ENCODE measurements around the gene PRXL2A.

PRXL2A gene

DNA sequence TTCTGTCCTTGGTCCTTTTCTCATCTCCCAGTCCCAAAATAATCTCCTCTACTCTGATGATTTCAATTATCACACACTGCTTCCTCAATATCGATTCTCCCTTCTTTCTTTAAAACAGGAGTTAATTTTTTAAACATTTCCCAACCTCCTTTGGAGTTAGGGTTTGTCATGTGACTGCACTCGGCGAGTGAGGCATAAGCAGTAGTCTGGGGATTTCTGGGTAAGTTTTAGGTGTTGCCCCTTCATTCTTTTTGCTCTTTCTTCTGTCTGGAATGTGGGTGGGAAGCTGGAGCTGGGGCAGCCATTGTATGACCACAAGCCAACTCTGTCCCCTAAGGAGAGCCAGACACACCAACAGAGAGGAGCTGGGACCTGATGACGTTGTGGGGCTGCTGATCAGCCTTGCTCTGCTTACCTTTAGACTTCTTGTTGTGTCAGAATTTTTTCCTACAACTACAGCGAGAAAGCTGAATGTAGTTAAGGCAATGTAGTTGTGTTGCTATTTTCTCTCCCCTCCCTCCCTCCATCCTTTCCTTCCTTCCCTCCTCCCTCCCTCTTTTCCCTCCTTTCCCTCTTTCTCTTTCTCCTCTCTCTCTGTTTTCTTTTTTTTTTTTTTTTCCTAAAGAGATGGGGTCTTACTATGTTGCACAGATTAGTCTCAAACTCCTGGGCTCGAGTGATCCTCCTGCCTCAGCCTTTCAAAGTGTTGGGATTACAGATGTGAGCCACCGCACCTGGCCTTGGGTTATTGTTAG, 39.3 kb downstream of the PRXL2A start:
- no peak for DNase-seq

DNA sequence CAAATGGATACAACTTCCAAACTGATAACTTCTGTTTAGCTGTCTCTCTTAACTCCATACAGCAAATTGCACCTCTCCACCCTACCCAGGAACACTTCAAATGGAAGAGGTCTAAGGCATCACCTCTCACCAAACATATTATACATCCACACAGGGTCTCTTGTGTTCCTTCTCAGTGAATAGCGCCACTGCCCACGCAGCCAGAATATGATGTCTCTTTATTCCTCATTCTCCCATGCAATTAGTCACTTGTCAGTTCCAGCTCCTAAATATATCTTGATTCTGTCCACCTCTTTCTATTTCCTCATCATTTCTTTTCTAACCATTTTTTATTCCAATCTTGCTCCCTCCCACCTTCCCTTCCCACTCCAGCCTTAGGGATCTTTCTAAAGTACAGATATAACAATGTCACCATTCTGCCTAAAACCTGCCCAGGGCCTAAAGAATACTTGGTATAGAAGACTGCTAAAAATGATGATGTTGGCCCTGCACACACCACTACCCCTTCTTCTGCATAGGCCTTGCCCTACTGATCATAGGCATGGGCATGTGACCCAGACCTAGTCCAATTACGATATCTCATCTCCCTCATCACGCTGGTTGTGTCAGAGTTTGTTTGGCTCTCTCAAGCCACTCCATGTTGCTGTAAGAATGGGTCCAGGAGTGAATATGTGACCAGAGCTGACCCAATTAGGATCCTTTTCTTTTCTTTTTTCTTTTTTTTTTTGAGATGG, 40.0 kb downstream of the PRXL2A start:
- no peak for DNase-seq

DNA sequence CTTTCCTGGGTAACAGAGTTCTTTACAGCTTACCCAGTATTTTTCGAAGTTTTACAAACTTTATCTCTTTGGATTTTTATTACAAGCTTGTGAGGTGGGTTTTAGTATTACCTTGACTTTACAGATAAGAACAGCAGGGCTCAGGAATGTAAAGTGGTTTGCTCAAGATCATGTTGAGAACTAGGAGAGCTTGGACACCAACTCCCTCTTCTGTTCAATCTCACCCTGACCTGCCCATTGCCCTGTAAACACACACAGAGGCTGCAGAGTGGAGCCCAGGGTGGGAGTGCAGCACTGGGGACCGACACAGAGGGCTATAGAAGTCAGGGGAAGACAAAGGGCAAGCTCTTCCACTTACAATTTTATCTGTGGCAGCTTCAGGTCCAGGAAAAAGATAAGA, 41.2 kb downstream of the PRXL2A start:
- no peak for DNase-seq

DNA sequence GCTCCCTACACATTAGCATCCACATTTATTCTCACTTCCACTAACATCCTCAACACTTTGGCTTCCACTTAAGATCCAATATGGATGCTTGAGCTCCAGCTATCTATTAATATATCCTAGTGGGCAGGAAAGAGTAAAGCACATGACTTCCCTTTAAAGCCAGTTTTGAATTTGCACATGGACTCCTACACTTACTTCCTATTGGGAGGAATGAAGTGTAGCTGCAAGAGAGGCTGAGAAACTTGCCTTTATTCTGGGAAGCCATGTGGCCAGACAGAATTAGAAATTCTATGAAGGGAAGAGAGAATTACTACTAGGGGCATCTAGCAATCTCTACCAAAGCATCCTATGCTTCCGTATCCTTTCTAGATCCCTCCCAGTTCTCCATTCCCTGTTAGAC, 42.8 kb downstream of the PRXL2A start:
- DNase-seq, result no peak

DNA sequence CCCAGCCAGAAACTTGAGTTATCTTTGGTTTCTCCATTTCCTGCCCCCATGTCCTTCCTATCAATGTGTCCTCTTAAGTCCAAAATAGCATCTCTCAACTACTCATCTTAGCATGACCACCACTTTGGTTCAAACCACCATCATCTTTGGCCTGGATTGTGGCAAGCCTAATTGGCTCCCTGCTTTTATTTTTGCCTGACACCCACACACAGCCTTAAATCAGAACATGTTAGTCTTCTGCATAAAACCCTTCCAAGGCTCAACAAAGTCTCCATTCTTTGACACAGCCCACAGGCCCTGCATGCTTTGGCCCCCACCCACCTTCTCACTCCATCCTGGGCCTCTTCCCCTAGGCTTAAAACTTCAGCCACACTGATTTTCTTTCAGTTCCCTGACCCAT, 43.7 kb downstream of the PRXL2A start:
- no peak for DNase-seq

DNA sequence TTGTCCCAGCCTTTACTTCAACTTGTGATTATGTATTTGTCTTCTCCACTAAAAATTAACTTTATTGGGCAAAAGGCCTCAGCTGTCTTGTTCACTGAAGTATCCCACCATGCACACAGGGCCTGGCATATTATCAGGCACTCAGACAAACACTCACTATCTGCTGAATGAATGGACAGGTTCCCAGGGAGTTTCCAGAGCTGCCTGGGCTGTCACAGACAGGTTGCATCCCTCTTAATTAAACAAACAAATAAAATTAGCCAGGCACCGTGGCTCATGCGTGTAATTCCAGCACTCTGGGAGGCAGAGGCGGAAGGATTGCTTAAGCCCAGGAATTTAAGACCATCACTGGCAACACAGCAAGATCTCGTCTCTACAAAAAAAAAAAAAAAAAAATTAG, 44.3 kb downstream of the PRXL2A start:
- no peak for DNase-seq

DNA sequence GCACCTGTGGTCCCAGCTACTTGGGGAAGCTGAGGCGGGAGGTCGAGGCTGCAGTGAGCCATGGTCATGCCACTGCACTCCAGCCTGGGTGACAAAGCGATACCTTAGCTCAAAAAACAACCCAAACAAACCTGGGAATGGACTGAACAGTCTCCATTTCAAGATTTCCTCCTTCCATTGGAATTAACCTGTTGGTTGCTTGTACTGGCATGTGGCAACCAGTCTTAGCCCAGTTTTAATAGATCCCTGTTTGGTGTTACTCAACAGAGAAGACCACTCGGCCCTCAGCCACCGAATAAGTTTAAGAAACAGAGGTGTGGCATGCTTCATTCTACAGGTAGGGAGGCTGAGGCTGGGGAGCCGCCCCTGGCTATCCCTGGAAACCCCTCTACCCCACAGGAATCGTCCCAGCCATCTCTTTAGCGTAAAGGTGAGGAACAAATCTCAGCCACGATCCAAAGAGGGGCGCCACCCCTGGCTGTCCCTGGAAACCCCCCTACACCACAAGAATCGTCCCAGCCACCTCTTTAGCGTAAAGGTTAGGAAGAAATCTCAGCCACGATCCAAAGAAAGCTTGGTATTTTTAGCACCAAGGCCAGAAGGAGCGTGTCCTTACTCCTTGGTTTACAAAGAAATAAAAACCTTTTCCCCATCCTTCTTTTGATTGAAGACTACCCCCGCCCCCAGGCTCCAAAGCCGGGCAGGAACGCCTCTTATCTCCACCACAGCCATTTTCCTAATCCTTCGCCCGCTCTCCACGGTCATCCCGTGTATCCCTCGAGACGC, 44.9 kb downstream of the PRXL2A start:
- DNase-seq, result no peak

DNA sequence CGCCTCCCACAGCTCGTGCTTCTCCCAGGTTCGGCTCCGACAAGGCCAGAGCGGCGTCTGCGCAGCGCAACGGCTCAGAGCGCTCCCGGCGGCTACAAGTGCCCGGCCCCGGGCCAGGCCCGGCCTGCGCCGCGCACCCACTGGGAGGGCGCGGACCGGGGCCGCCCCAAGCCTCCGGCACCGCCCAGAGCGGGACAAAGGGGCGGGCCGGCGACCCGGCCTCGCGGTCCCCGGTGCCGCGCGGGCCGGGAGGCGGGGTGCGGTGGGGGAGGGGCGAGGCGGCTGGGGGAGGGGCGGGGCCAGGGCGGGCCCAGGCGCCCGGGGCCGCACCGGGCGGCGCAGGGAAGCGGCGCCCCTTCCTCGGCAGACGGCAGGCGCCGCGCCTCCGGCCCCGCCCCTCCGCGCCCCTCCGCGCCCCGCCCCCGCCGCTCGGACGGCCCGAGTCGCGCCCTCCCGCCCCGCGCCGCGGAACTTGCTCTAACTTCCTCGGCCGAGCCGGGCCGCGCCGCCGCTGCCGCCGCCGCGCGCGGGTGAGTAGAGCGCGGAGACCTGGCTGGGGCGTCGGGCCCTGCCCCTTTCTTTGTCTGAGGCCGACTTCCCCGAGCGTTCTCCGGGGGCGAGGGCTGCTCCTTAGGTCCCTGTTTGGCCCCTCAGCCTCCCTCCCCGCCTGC, 45.6 kb downstream of the PRXL2A start, which contains the start of gene TSPAN14:
Gene TSPAN14 (plus strand): TSS at position 469 of the 671 bp plus-strand sequence. CDS start 34,924 bp downstream, outside the sequence.
- DNase-seq, result peak; percentile 95

DNA sequence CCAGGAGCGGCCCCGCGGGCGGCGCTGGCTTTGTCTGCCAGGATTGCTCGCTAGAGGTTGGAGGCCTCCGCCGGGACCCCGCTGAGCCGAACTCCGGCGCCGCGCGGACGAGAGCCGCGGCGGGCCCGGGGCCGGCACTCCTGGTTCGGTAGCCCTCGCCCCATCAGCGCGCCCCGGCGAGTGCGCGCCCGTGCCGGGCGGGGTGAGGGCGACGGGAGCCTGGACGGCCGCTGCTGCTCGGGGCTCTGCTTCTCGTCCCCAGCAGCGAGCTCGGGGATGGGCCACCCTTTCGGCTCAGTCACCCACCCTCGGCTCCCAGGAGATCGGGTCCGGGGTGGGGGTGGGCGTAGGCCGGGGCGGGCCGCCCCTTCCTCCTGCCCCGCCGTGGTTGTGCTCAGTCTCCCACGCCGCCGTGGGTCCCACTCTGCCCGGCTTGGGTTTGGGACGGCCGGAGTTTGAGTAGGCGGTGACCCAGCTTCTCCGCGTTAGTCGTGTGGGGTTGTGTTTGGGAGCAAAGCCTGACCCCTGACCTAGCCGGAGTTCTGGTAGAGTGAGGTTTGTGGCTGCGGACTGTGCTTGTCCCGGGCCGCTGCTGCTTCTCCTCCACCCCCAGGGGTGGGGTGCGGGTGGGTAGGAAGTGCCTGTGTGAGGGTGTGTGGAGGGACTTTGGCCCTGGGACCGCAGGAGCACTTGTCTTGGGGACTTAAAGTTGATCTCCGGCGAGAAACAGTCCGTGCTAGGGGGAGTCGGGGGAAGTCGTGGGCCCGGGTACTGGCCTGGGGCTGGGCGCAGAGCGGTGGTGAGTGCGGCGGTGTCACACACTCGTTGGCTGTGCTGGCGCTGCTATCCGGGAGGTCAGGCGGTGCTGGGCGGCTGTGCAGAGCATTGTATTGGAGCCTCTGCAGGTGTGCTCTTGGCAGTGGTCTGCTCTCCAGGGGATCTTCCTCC, 46.4 kb downstream of the PRXL2A start:
- DNase-seq, result peak; percentile 60

DNA sequence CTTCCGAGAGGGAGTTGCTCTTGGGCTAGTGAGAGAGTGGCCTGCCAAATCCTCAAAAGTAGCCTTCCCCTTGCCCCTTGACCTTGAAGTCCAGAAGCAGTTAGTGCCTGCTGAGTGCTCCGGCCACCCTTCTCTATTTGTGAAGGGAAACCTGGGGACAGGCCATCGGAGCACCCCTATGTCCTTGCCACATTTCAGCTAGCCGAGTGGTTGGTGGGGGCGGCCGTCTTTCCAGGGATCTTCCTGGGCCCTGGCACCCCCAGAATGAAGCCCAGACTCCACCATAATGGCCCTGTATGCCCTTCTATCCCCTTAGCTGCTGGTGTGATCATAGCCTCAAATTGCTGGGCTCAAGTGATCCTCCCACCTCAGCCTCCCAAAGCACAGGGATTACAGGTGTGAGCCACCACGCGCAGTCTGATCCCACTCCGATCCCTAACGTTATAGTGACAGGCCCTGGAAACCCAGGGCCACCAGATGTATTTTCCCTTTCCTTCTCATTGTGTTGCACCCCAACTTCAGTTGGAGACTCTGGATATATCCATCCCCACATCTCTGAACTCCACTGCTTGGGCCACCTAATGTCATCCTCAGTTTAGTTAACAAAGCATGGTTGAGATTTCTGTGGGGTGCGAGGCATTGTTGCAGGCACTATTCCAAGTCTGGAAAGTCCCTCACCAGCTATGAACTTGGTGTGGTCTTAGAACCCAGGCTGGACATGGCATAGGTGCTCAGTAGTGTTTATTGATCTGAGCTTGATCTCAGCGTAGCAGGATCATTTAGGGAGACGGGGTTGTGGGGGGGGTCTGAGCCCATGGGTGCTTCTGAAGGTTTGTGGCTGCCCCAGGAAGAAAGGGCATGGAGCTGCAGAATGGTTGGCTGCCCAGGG, 47.4 kb downstream of the PRXL2A start:
- DNase-seq, result no peak

DNA sequence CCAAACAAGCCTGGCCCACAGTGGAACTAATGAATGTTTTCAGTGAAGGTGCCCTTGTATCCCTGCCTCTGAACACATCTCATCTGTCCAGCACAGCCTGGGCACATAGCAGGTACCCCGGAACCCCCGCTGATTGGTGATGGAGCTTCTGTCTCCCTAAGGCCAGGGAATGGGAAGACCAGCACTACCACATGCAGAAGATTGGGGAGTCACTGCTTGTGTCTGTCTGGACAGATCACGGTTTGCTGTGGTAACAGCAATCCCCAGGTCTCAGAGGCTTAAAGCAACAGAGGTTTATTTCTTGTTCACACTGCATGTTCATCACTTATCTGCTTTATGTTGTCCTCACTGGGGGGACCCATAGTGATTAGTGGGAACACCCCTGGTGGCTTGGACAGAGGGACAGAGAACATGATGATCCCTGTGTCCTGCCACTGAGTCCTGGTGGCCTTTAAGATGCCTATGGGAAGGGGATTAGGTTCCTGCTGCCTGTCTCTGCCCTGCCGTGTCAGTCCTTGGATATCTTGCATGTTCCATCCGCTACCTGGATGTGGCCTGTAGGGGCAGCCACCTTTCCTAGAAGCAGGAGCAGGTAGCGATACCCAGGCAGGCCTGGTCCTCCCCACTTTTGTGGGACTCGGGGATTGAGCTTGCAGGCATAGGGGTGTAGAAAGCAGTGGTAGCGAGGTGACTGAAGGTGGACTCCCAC, 49.4 kb downstream of the PRXL2A start:
- no peak for DNase-seq

DNA sequence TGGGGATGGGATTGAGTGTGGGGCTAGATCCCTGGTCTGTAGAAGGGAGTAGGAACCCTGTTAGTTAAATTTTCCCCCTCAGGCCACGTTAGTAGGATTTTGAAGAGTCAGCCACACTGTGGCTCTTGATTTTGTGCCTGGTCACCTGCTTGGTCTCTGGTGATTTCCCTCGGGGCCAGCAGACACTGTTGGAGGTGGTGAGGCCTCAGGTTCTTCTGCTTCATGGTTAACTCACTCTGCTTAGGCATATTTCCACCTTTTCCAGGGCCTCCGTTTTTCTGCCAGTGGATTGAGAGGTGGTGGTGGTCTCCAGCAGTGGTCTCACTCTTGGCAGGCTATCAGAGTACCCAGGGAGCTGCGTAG, 49.9 kb downstream of the PRXL2A start:
- no peak for DNase-seq

DNA sequence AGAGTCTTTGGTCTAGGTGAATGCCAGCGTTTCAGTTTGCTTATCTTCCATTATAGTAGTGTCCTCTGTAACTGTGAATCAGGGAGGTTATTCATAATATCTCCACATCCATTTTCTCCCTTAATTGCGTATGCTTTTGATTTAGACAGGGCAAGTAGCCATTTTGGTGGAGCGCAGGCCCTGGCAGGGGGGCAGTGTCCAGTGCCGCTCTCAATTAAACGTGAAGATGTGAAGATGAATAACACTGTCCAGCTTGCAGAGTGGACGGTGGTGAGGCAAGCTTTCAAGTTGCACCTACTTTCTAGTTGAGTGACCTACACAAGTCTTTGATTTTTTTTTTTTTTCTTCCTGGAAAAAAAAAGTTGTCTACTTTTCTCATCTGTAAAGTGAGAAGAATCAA, 50.3 kb downstream of the PRXL2A start:
- no peak for DNase-seq

DNA sequence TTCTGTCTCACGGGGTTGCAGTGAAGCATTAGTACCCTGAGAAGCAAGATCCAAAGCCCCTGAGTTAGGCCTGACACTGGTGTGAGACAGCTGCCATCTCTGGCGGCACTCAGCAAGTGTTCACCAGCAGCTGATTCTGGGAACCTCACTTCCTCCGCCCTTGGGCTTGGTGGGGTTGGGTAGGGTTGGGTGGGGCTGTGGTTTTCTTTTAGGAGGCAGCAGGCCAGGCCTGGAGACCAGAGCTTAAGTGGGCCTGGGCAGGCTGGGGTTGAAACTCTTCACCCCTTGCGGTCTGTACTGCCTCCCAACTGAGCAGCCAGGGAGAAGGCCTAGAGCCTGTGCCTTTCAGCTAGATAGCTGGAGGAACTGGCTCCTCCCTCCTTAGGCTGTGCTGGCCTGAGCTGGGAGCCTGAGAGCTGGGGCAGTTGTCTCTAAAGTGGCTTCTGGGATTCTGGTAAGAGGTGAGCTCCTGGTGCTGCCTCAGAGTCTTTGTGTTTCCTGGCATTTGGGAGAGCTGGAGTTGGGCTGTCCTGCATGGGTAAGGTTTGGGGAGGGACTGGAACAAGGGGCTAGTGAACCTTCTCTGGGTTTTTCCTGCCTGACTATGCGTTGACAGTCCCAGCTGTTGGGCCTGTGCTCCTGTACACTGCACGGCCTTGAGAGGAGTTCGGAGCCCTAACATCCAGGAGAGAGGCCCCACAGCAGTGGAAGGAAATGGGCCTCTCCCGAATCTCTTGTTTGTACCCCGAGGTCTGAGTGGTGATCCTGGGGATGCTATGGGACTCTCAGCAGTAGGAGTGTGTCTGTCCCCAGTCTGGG, 50.9 kb downstream of the PRXL2A start:
- peak; percentile 63 for DNase-seq

DNA sequence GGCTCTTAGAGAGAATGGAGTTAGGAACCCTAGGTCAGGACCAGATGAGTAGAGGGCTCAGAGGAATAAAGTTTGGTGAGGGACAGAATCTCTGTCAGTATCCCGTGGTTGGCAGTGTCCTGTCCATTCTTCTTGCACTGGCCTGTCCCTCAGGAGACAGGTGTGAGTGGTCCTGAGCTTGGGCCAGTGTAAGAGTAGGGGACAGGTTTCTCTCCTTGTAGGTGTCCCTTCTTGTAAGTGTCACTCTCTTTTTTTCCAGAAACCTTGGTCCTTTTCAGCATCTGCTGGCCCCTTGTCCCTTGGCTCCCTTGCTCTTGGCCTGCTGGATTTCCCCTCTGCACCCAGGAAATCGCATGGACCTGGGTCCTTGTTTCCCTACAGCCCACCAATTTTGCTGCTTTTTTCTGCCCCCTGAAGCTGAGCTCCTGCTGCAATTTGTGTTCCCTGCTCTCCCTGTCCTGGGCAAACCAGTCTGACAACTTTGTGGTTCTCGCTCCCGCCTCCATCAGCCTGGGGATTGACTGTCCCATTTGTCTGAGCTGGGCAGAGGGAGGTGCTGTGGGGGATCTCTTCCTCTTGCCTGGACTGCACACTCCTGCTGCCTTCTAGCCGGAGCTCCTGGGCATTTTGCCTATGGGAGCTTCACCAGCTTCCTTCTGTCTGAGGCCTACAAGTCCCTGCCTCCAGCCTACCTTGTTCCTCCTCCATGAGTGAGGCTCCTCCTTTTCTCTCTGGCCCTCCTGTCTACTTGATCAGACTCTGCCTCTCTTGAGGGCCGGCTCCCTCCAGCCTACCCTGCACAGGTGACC, 52.3 kb downstream of the PRXL2A start:
- DNase-seq, result no peak

DNA sequence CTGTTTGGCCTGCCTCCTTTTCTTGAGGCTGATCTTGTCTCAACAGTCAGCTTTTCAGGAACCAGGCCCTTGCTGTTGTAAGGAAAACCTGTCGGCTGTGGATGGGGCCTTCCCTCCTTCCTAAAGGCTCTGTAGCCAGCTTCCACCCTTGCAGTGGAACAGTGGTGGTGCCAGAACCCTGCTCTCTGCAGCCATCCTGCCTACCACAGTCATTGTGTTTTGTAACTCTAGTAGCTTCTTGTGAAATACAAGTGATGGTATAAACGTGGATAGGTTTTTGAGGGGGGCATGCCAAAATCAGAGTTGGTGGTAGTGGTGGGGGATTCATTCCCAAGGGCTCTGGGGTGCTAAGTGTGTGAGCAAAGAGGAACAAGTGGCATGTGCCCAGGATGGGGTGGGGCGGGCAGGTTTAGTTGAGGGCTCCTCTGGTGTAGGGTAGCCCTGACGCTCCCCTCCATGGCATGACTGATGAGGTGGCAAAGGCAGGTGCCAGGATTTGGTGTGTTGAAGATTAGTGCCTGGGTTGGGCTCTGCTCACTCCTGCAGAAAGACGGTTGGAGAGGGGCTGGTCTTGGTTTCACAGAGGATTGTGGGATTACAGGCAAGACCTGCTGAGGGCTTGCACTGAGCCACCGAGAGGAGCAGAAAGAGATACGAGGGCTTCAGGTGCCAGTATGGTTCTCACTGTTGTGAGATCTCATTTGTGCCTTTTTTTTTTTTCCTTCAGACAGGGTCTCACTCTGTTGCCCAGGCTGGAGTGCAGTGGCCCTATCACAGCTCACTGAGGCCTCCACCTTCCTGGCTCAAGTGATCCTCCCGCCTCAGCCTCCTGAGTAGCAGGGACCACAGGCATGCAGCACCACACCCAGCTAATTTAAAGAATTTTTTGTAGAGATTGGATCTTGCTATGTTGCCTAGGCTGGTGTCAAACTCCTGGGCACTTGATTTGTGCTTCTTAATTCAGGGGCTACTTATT, 53.1 kb downstream of the PRXL2A start:
- no peak for DNase-seq
